HEK293 (cell line): ENCODE results near the gene BACE1-AS.

ENCODE experiments used
- CTCF ChIA-PET: fragments of 350-600 bp; formaldehyde crosslinking; extraction: SDS; loops from one replicate; lab custom pipeline; 2021; ENCODE audit warnings: antibody characterized with exemption; lab: Yijun Ruan, JAX
- POLR2A ChIA-PET: fragments of 300-600 bp; formaldehyde crosslinking; extraction: SDS; loops from one replicate; lab custom pipeline; 2020; ENCODE audit warnings: antibody characterized with exemption, inconsistent platforms; lab: Yijun Ruan, JAX
- H3K27ac ChIP-seq: fragments of 200-500 bp; sonication (Bioruptor generic); 2 replicates; pipeline ENCODE4 v1.5.1; 2014; ENCODE audit warnings: low read depth, low read length, control low read depth, inconsistent platforms; ENCODE audit errors: extremely low read depth
- H3K36me3 ChIP-seq, 2 experiments: fragments of 200-500 bp in 1 of 2; sonication (Bioruptor generic) in 1 of 2; 1 replicate in 1 of 2; 2 replicates in 1 of 2; pipeline ENCODE4 v1.5.1; 2014 to 2017; ENCODE audit warnings: inconsistent platforms in 2 of 2, low read length in 2 of 2; ENCODE audit not compliant: control insufficient read depth in 2 of 2, insufficient read depth in 1 of 2
- H3K4me1 ChIP-seq: fragments of 200-500 bp; sonication (Bioruptor generic); 2 replicates; pipeline ENCODE4 v1.5.1; 2014; ENCODE audit warnings: mild to moderate bottlenecking, low read length, inconsistent platforms; ENCODE audit not compliant: control insufficient read depth, insufficient read depth
- H3K4me3 ChIP-seq: 2 replicates; pipeline ENCODE4 v1.5.1; 2011; ENCODE audit warnings: low read depth, mild to moderate bottlenecking, control low read depth, low read length, moderate library complexity
- H3K9me3 ChIP-seq: fragments of 200-500 bp; sonication (Bioruptor generic); 2 replicates; pipeline ENCODE4 v1.5.1; 2014; ENCODE audit warnings: low read depth, low read length, inconsistent platforms; ENCODE audit not compliant: control insufficient read depth, insufficient read depth
- BCL6B ChIP-seq: fragments of 450-650 bp; formaldehyde crosslinking; IDR thresholded peaks from 2 replicates; pipeline ENCODE4 v1.5.1; 2017; ENCODE audit warnings: missing biosample characterization, missing genetic modification characterization
- FEZF1 ChIP-seq: fragments of 450-650 bp; formaldehyde crosslinking; IDR thresholded peaks from 2 replicates; pipeline ENCODE4 v1.5.1; 2016; ENCODE audit warnings: missing biosample characterization, missing genetic modification characterization
- GFI1B ChIP-seq: fragments of 450-650 bp; formaldehyde crosslinking; IDR thresholded peaks from 2 replicates; pipeline ENCODE4 v1.5.1; 2016; ENCODE audit warnings: missing biosample characterization, missing genetic modification characterization
- KLF17 ChIP-seq: fragments of 450-650 bp; formaldehyde crosslinking; IDR thresholded peaks from 2 replicates; pipeline ENCODE4 v1.5.1; 2016; ENCODE audit warnings: missing biosample characterization, missing genetic modification characterization
- MEIS1 ChIP-seq: sonication (generic); formaldehyde crosslinking; IDR thresholded peaks from 2 replicates; pipeline ENCODE4 v1.8.1; 2022; ENCODE audit warnings: missing genetic modification reagents, mild to moderate bottlenecking, borderline replicate concordance
- OVOL3 ChIP-seq: fragments of 450-650 bp; formaldehyde crosslinking; IDR thresholded peaks from 2 replicates; pipeline ENCODE4 v1.5.1; 2016; ENCODE audit warnings: missing biosample characterization, missing genetic modification characterization
- PRDM1 ChIP-seq: fragments of 450-650 bp; formaldehyde crosslinking; IDR thresholded peaks from 2 replicates; pipeline ENCODE4; 2016; ENCODE audit warnings: missing biosample characterization, missing genetic modification characterization
- PRDM10 ChIP-seq: fragments of 450-650 bp; formaldehyde crosslinking; IDR thresholded peaks from 2 replicates; pipeline ENCODE4 v1.5.1; 2016; ENCODE audit warnings: missing biosample characterization, missing genetic modification characterization
- PRDM6 ChIP-seq: fragments of 450-650 bp; formaldehyde crosslinking; IDR thresholded peaks from 2 replicates; pipeline ENCODE4 v1.5.1; 2017; ENCODE audit warnings: missing biosample characterization, missing genetic modification characterization
- WT1 ChIP-seq: fragments of 450-650 bp; formaldehyde crosslinking; IDR thresholded peaks from 2 replicates; pipeline ENCODE4 v1.5.1; 2016; ENCODE audit warnings: missing biosample characterization, missing genetic modification characterization
- ZBTB44 ChIP-seq: fragments of 450-650 bp; IDR thresholded peaks from 2 replicates; pipeline ENCODE4 v1.5.1; 2018; ENCODE audit warnings: missing biosample characterization, mild to moderate bottlenecking, missing genetic modification characterization
- ZNF133 ChIP-seq: fragments of 450-650 bp; formaldehyde crosslinking; IDR thresholded peaks from 2 replicates; pipeline ENCODE4 v1.5.1; 2016; ENCODE audit warnings: missing biosample characterization, missing genetic modification characterization
- ZNF335 ChIP-seq: fragments of 450-650 bp; formaldehyde crosslinking; conservative IDR thresholded peaks from 2 replicates; pipeline ENCODE4 v1.5.1; 2016; ENCODE audit warnings: missing biosample characterization, missing genetic modification characterization
- ZNF404 ChIP-seq: fragments of 450-650 bp; formaldehyde crosslinking; IDR thresholded peaks from 2 replicates; pipeline ENCODE4 v1.5.1; 2017; ENCODE audit warnings: missing biosample characterization, missing genetic modification characterization
- ZNF416 ChIP-seq: fragments of 450-650 bp; formaldehyde crosslinking; IDR thresholded peaks from 2 replicates; pipeline ENCODE4 v1.5.1; 2016; ENCODE audit warnings: missing biosample characterization, missing genetic modification characterization
- ZNF449 ChIP-seq: fragments of 450-650 bp; formaldehyde crosslinking; IDR thresholded peaks from 2 replicates; pipeline ENCODE4 v1.5.1; 2017; ENCODE audit warnings: missing biosample characterization, mild to moderate bottlenecking, missing genetic modification characterization, moderate library complexity
- ZNF513 ChIP-seq: fragments of 450-650 bp; IDR thresholded peaks from 2 replicates; pipeline ENCODE4 v1.5.1; 2018; ENCODE audit warnings: missing biosample characterization, missing genetic modification characterization
- ZNF596 ChIP-seq: fragments of 450-650 bp; IDR thresholded peaks from 2 replicates; pipeline ENCODE4 v1.5.0; 2018; ENCODE audit warnings: missing biosample characterization, mild to moderate bottlenecking, missing genetic modification characterization, moderate library complexity
- ZNF701 ChIP-seq: fragments of 450-650 bp; formaldehyde crosslinking; IDR thresholded peaks from 2 replicates; pipeline ENCODE4 v1.5.1; 2016; ENCODE audit warnings: missing biosample characterization, missing genetic modification characterization
- ZNF747 ChIP-seq: fragments of 450-650 bp; formaldehyde crosslinking; IDR thresholded peaks from 2 replicates; pipeline ENCODE4 v1.5.1; 2016; ENCODE audit warnings: missing biosample characterization, missing genetic modification characterization
- ZNF776 ChIP-seq: fragments of 450-650 bp; formaldehyde crosslinking; IDR thresholded peaks from 2 replicates; pipeline ENCODE4 v1.5.0; 2017; ENCODE audit warnings: missing biosample characterization, missing genetic modification characterization, borderline replicate concordance
- ZNF792 ChIP-seq: fragments of 450-650 bp; formaldehyde crosslinking; IDR thresholded peaks from 2 replicates; pipeline ENCODE4 v1.5.1; 2016; ENCODE audit warnings: missing biosample characterization, missing genetic modification characterization
- ZSCAN30 ChIP-seq: fragments of 450-650 bp; IDR thresholded peaks from 2 replicates; pipeline ENCODE4 v1.5.1; 2018; ENCODE audit warnings: missing biosample characterization, mild to moderate bottlenecking, missing genetic modification characterization, moderate library complexity

Gene BACE1-AS

GRCh38 chr11:117255966-117256365, 35.2 kb upstream of the BACE1-AS start:
- Histone ChIP-seq H3K4me3 (no peak overlapping the region), H3K4me1 (no peaks in the 10 kb centered on the region), H3K27ac (no peak overlapping the region)
- TF ChIP-seq ZNF596 (no peak), FEZF1 (no peak), WT1 (no peak), ZBTB44 (no peak), ZNF513 (no peak), MEIS1 (CRISPR knock-in tag) (no peak), ZNF747 (no peak)
- TF ChIP-seq, all 188 proteins: peak for 0
- ChIA-PET CTCF (interaction anchor here (0.9 kb wide), 1 partner anchor 61 kb away, joined by 3 read pairs; no protein-coding TSS in a partner anchor), POLR2A (no interaction called here)
- H3K9me3 ChIP-seq, result no peaks in the 10 kb centered on the region
- peaks cover 10 to 39% of the 10 kb centered on the region in 2 experiments; a peak in 2 of 3 replicates for H3K36me3 ChIP-seq

GRCh38 chr11:117256573-117256972, 34.6 kb upstream of the BACE1-AS start:
- H3K4me3 ChIP-seq, result no peak overlapping the region
- H3K9me3 ChIP-seq, result no peaks in the 10 kb centered on the region
- no peaks in the 10 kb centered on the region for H3K4me1 ChIP-seq
- TF ChIP-seq OVOL3 (no peak), ZNF792 (tag by site-specific recombination) (no peak), WT1 (no peak), ZNF404 (no peak), ZSCAN30 (tag by site-specific recombination) (no peak), ZNF776 (tag by site-specific recombination) (no peak), GFI1B (no peak), PRDM1 (no peak), PRDM6 (tag by site-specific recombination) (no peak), ZNF701 (tag by site-specific recombination) (no peak), ZNF449 (tag by site-specific recombination) (no peak), KLF17 (tag by site-specific recombination) (no peak), MEIS1 (CRISPR knock-in tag) (no peak), PRDM10 (tag by site-specific recombination) (no peak), ZNF335 (tag by site-specific recombination) (no peak), ZNF133 (no peak), ZNF416 (tag by site-specific recombination) (no peak), BCL6B (tag by site-specific recombination) (no peak)
- TF ChIP-seq, all 188 proteins: peak for 0
- ChIA-PET POLR2A (no interaction called here), CTCF (interaction anchor here (0.9 kb wide), 1 partner anchor 60 kb away, joined by 3 read pairs; no protein-coding TSS in a partner anchor)
- peaks cover 10 to 39% of the 10 kb centered on the region in 2 experiments; a peak in 2 of 3 replicates for H3K36me3 ChIP-seq
- H3K27ac ChIP-seq, result no peak overlapping the region
